H1 (cell line): ENCODE results near the gene AXIN2. TPM values are rescaled to one million over a fixed set of nuclear protein-coding genes. Genes with fewer than 3 reads are reported as not detected.

Experiments used
- CTCF ChIA-PET: fragments of 300-600 bp; sonication (Branson Sonifier 250); formaldehyde crosslinking; loops from one replicate; lab custom pipeline; 2021; ENCODE audit not compliant: partially characterized antibody; lab: Charles Lee
- POLR2A ChIA-PET: fragments of 300-600 bp; sonication (Branson Sonifier 250); formaldehyde crosslinking; loops from one replicate; lab custom pipeline; 2021; ENCODE audit warnings: inconsistent platforms; ENCODE audit not compliant: partially characterized antibody; lab: Charles Lee
- DNase-seq, 2 experiments: peaks; one replicate each; pipeline versions ENCODE4 v3.0.0 to v3.0.0-alpha.2; 2010 to 2022; ENCODE audit warnings: low spot score in 2 of 2, low read depth in 1 of 2, mixed read lengths in 1 of 2
- FAIRE-seq: peaks from 2 replicates; lab custom pipeline; 2011; peaks lifted over from hg19 to GRCh38; lab: Jason Lieb, UNC
- H2AFZ ChIP-seq: 2 replicates; pipeline ENCODE4 v1.8.1; 2012; ENCODE audit warnings: low read length, inconsistent platforms
- H2AK5ac ChIP-seq: 2 replicates; pipeline ENCODE4 v1.6.1; 2013; ENCODE audit warnings: low read depth, low read length
- H2BK120ac ChIP-seq: replicated peaks from 2 replicates; pipeline ENCODE3; 2013; ENCODE audit warnings: low read depth, low read length, inconsistent platforms
- H2BK12ac ChIP-seq: 2 replicates; pipeline ENCODE4 v1.6.1; 2013; ENCODE audit warnings: low read depth, low read length
- H2BK15ac ChIP-seq: 2 replicates; pipeline ENCODE4 v1.6.1; 2013; ENCODE audit warnings: low read length
- H2BK20ac ChIP-seq: 2 replicates; pipeline ENCODE4 v1.6.1; 2013; ENCODE audit warnings: low read length
- H2BK5ac ChIP-seq: 2 replicates; pipeline ENCODE4 v1.6.1; 2013; ENCODE audit warnings: low read depth, low read length
- H3K14ac ChIP-seq: 2 replicates; pipeline ENCODE4 v1.6.1; 2013; ENCODE audit warnings: inconsistent platforms; ENCODE audit not compliant: insufficient read length
- H3K18ac ChIP-seq: 2 replicates; pipeline ENCODE4 v1.6.1; 2013; ENCODE audit warnings: low read length; ENCODE audit errors: extremely low read depth
- H3K23ac ChIP-seq: 2 replicates; pipeline ENCODE4 v1.6.1; 2013; ENCODE audit warnings: inconsistent platforms; ENCODE audit not compliant: insufficient read length
- H3K23me2 ChIP-seq: 2 replicates; pipeline ENCODE4 v1.6.1; 2013; ENCODE audit warnings: low read depth, low read length
- H3K27ac ChIP-seq: 2 replicates; pipeline ENCODE4 v1.6.1; 2011; ENCODE audit warnings: low read depth, low read length, inconsistent platforms
- H3K27me3 ChIP-seq, 4 experiments: replicated peaks in 1 of 4; 1 replicate in 1 of 4; 2 replicates in 3 of 4; pipeline versions ENCODE4 v1.6.1 to v1.8.1; 2011 to 2013; ENCODE audit warnings: low read length in 3 of 4, mild to moderate bottlenecking in 3 of 4, inconsistent platforms in 2 of 4, mixed read lengths in 2 of 4, moderate library complexity in 1 of 4; ENCODE audit not compliant: control insufficient read depth in 3 of 4, insufficient read depth in 3 of 4; ENCODE audit errors: extremely low read depth in 1 of 4
- H3K36me3 ChIP-seq, 4 experiments: 2 replicates each; pipeline versions ENCODE4 v1.6.1 to v1.8.1; 2011 to 2013; ENCODE audit warnings: mild to moderate bottlenecking in 4 of 4, low read length in 3 of 4, moderate library complexity in 2 of 4, control low read depth in 1 of 4, inconsistent platforms in 1 of 4; ENCODE audit not compliant: insufficient read depth in 4 of 4, control insufficient read depth in 2 of 4
- H3K4ac ChIP-seq: replicated peaks from 2 replicates; pipeline ENCODE3; 2013; ENCODE audit warnings: low read length, low read depth, mixed read lengths, inconsistent platforms; ENCODE audit not compliant: insufficient read length
- H3K4me1 ChIP-seq, 4 experiments: replicated peaks in 1 of 4; 1 replicate in 1 of 4; 2 replicates in 3 of 4; pipeline versions ENCODE4 v1.6.1 to v1.8.1; 2011 to 2013; ENCODE audit warnings: low read length in 3 of 4, inconsistent platforms in 2 of 4, mixed read lengths in 1 of 4; ENCODE audit not compliant: insufficient read depth in 4 of 4, control insufficient read depth in 3 of 4
- H3K4me2 ChIP-seq, 2 experiments: 2 replicates each; pipeline versions ENCODE4 v1.6.1 to v1.8.1; 2011 to 2013; ENCODE audit warnings: low read depth in 2 of 2, low read length in 2 of 2, control low read depth in 1 of 2, inconsistent platforms in 1 of 2, mild to moderate bottlenecking in 1 of 2; ENCODE audit not compliant: insufficient read depth in 1 of 2
- H3K4me3 ChIP-seq, 4 experiments: fragments of 200-600, 300-600 bp in 1 of 4; sonication (generic), shearing (Covaris generic), sonication (Bioruptor Twin) in 1 of 4; 2 replicates each; pipeline versions ENCODE4 v1.5.1 to v1.8.1; 2011 to 2016; ENCODE audit warnings: low read length in 4 of 4, low read depth in 3 of 4, control low read depth in 2 of 4, inconsistent platforms in 2 of 4, mild to moderate bottlenecking in 2 of 4, mixed read lengths in 1 of 4, moderate library complexity in 1 of 4; ENCODE audit not compliant: insufficient read depth in 2 of 4; ENCODE audit errors: extremely low read depth in 1 of 4
- H3K56ac ChIP-seq: replicated peaks from 2 replicates; pipeline ENCODE3; 2013; ENCODE audit warnings: low read depth, mild to moderate bottlenecking, mixed read lengths, low read length, inconsistent platforms; ENCODE audit not compliant: insufficient read length
- H3K79me1 ChIP-seq: 2 replicates; pipeline ENCODE4 v1.6.1; 2013; ENCODE audit warnings: low read depth, low read length, control low read depth
- H3K79me2 ChIP-seq, 2 experiments: 2 replicates each; pipeline versions ENCODE4 v1.6.1 to v1.8.1; 2012 to 2013; ENCODE audit warnings: low read length in 2 of 2, mild to moderate bottlenecking in 2 of 2, inconsistent platforms in 1 of 2; ENCODE audit not compliant: insufficient read depth in 2 of 2, control insufficient read depth in 1 of 2
- H3K9ac ChIP-seq, 4 experiments: replicated peaks in 1 of 4; 1 replicate in 1 of 4; 2 replicates in 3 of 4; pipeline versions ENCODE4 v1.6.1 to v1.8.1; 2011 to 2013; ENCODE audit warnings: low read depth in 3 of 4, low read length in 3 of 4, control low read depth in 2 of 4, mild to moderate bottlenecking in 2 of 4, moderate library complexity in 2 of 4, inconsistent platforms in 1 of 4; ENCODE audit errors: extremely low read depth in 1 of 4
- H3K9me3 ChIP-seq, 2 experiments: 2 replicates each; pipeline versions ENCODE4 v1.6.1 to v1.8.1; 2012 to 2013; ENCODE audit warnings: mild to moderate bottlenecking in 2 of 2, moderate library complexity in 2 of 2, control low read depth in 1 of 2, inconsistent platforms in 1 of 2, low read depth in 1 of 2, low read length in 1 of 2, mixed read lengths in 1 of 2; ENCODE audit not compliant: insufficient read depth in 2 of 2
- H4K20me1 ChIP-seq, 2 experiments: replicated peaks in 1 of 2; 2 replicates each; pipeline versions ENCODE3 to v1.8.1; 2011 to 2013; ENCODE audit warnings: inconsistent platforms in 2 of 2, low read length in 2 of 2, mild to moderate bottlenecking in 1 of 2; ENCODE audit not compliant: insufficient read depth in 2 of 2, control insufficient read depth in 1 of 2
- H4K5ac ChIP-seq: 2 replicates; pipeline ENCODE4 v1.6.1; 2013; ENCODE audit warnings: low read length, low read depth, mixed read lengths, inconsistent platforms; ENCODE audit not compliant: insufficient read length
- H4K8ac ChIP-seq: 2 replicates; pipeline ENCODE4 v1.8.0; 2013; ENCODE audit warnings: mild to moderate bottlenecking, moderate library complexity, low read length, inconsistent platforms; ENCODE audit not compliant: insufficient read depth; ENCODE audit errors: extremely low read depth
- H4K91ac ChIP-seq: replicated peaks from 2 replicates; pipeline ENCODE3; 2013; ENCODE audit warnings: low read length, mixed read lengths, inconsistent platforms; ENCODE audit not compliant: insufficient read length
- BACH1 ChIP-seq: IDR thresholded peaks from 2 replicates; pipeline ENCODE4 v1.6.1; 2012; ENCODE audit warnings: low read length, improper control_type of control experiment
- CHD1 ChIP-seq: IDR thresholded peaks from 2 replicates; pipeline ENCODE4 v1.6.1; 2012; ENCODE audit warnings: low read depth, low read length, improper control_type of control experiment
- EZH2 ChIP-seq: fragments of 200-600 bp; sonication (generic); IDR thresholded peaks from 2 replicates; pipeline ENCODE4 v1.7.1; 2012; ENCODE audit warnings: low read depth, mild to moderate bottlenecking, moderate library complexity, low read length, inconsistent platforms; ENCODE audit not compliant: severe bottlenecking
- HDAC2 ChIP-seq, 2 experiments: fragments of 300-600 bp in 1 of 2; sonication (generic) in 1 of 2; IDR thresholded peaks; 2 replicates each; pipeline ENCODE4 v1.6.1; 2011 to 2012; ENCODE audit warnings: low read depth in 2 of 2, low read length in 2 of 2, mild to moderate bottlenecking in 2 of 2, moderate library complexity in 2 of 2, borderline replicate concordance in 1 of 2, inconsistent platforms in 1 of 2
- JUN ChIP-seq: IDR thresholded peaks from 2 replicates; pipeline ENCODE4 v1.6.1; 2011; ENCODE audit warnings: low read depth, mild to moderate bottlenecking, improper control_type of control experiment, low read length
- KDM4A ChIP-seq: IDR thresholded peaks from one replicate; pipeline ENCODE4 v1.7.1; 2012; ENCODE audit warnings: low read depth, mild to moderate bottlenecking, moderate library complexity, low read length, inconsistent platforms; ENCODE audit not compliant: severe bottlenecking
- MAFK ChIP-seq: IDR thresholded peaks from 2 replicates; pipeline ENCODE4 v1.6.1; 2012; ENCODE audit warnings: low read depth, mild to moderate bottlenecking, improper control_type of control experiment, low read length
- MAX ChIP-seq: IDR thresholded peaks from 2 replicates; pipeline ENCODE4 v1.6.1; 2012; ENCODE audit warnings: inconsistent platforms
- SP4 ChIP-seq: IDR thresholded peaks from 2 replicates; pipeline ENCODE4 v1.6.1; 2012; ENCODE audit warnings: low read length, inconsistent platforms
- SRF ChIP-seq: IDR thresholded peaks from 2 replicates; pipeline ENCODE4 v1.6.1; 2011; ENCODE audit warnings: mild to moderate bottlenecking, low read depth, low read length, moderate library complexity
- WGBS, 2 experiments: shearing (Covaris generic) in 1 of 2; methylation state at CpG; one replicate each; pipeline versions ENCODE4 v1.1.6 to v1.1.7; 2013 to 2015; ENCODE audit warnings: low lambda C conversion rate in 2 of 2, mixed read lengths in 2 of 2, inconsistent platforms in 1 of 2, low coverage in 1 of 2, missing lambda C conversion rate in 1 of 2; ENCODE audit not compliant: insufficient replicate concordance in 2 of 2, insufficient coverage in 1 of 2, insufficient read length in 1 of 2; ENCODE audit errors: extremely low coverage in 1 of 2, missing lambda C conversion rate in 1 of 2; 5-methylcytosine and 5-hydroxymethylcytosine counted together
- polyA plus RNA-seq, 7 experiments: library from polyadenylated mRNA; depleted of rRNA in 3 of 7; stranded (reverse) in 5 of 7; unstranded in 2 of 7; fragments of >200 nt in 5 of 7; fragments of 200-250 nt in 2 of 7; gene quantifications; 1 replicate in 5 of 7; 2 replicates in 1 of 7; 4 replicates in 1 of 7; pipeline versions ENCODE4 v1.2.1 to v1.2.3, GENCODE V29; 2011 to 2013; ENCODE audit warnings: missing spikeins in 2 of 7, mixed read lengths in 2 of 7
- total RNA-seq: library from RNA; stranded (reverse); fragmentation: NEBNext Ultra II Directional; extraction: Animal tissue kit (Norgen Biotek cat#: 25700); gene quantifications from 2 replicates; pipeline ENCODE4 v1.2.1, GENCODE V29; 2021
- TF ChIP-seq, protein P1 (sequence below): IDR thresholded peaks from 2 replicates; pipeline ENCODE4 v1.6.1; 2012; ENCODE audit warnings: inconsistent platforms

The AXIN2 gene
- total and polyA plus RNA-seq, 2 of the 8 experiments (the other 6 are each of a cell fraction or from before 2014, with no cell fraction given), result 17.7 to 33.4 TPM

DNA sequence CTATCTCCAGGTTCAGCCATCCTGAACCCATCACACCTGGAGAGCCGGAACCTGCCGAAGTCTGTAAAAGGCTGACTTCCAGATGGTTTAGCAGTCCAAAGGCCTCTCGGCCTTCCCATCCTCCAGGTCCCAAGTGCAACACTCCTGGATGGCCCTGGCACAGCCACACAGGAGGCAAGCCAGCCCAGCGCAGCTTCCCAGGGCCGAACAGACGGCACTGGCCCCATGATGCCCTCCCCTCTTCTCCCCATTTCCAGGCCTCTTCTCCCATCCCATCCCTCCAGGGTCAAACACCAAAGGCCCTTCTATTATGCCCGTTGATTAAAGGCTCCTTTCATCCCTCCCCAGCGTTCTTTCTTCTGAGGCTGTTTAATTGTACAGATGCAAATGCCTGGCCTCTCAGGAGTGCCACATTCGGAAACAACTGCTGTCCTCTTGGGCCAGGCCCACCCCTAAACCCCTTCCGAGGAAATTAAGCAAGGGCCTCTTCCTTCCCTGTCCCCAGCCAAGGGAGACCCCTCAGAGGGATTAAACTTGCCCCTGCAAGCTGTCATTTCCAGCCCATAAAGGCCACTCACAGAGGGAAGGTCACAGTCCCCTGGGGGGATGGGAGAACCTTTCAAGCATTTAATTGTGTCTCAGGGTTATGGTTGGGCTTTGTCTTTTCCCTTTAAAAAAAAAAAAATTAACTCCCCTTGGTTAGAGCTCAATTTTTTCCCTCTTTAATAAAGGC is 30.8 kb downstream of the AXIN2 start:
- H2BK12ac ChIP-seq, result peak overlapping the region; percentile 50; the same call in 1 of the 2 replicates
- H3K27me3 ChIP-seq, result no peaks in the 10 kb centered on the region
- no peak overlapping the region for H3K18ac ChIP-seq
- FAIRE-seq (no peak), DNase-seq (no peak)
- ChIA-PET CTCF (interaction anchor here (1.0 to 2.9 kb wide), 4 partner anchors 13 to 217 kb away, joined by 3 to 11 read pairs (median 6); no protein-coding TSS in a partner anchor), POLR2A (interaction anchor here (0.6 to 2.6 kb wide), 9 partner anchors 9 to 396 kb away, joined by 3 to 9 read pairs (median 7); no protein-coding TSS in a partner anchor)
- H2BK5ac ChIP-seq, result peak overlapping the region; percentile 60; the same call in 1 of the 2 replicates
- H3K23me2 ChIP-seq, result no peaks in the 10 kb centered on the region
- H3K14ac ChIP-seq, result no peak overlapping the region
- H3K4me2 ChIP-seq, result peak overlapping the region; percentile 29 to 65; a peak in 1 of 4 replicates
- no peaks in the 10 kb centered on the region for H3K79me2 ChIP-seq
- H2AK5ac ChIP-seq, result 0 out of 2 replicates have a peak overlapping the region, but pooled peaks have one; percentile 33
- no peak overlapping the region for H3K4ac ChIP-seq
- H4K91ac ChIP-seq, result no peak overlapping the region
- H3K79me1 ChIP-seq, result peaks cover 5% of the 10 kb centered on the region
- no peak overlapping the region for H2AFZ ChIP-seq
- H3K56ac ChIP-seq, result no peak overlapping the region
- H3K9me3 ChIP-seq, result no peaks in the 10 kb centered on the region
- H2BK20ac ChIP-seq, result no peak overlapping the region
- peaks cover 6 to 22% (median 17%) of the 10 kb centered on the region in 4 experiments for H3K4me1 ChIP-seq
- no peak overlapping the region for H3K9ac ChIP-seq
- no peak overlapping the region for H3K27ac ChIP-seq
- no peak overlapping the region; a peak in 1 of 8 replicates for H3K4me3 ChIP-seq
- no peak overlapping the region for H4K8ac ChIP-seq
- H2BK15ac ChIP-seq, result no peak overlapping the region
- no peak overlapping the region for H2BK120ac ChIP-seq
- peaks cover 0 to 4% of the 10 kb centered on the region in 2 experiments for H4K20me1 ChIP-seq
- H4K5ac ChIP-seq, result no peak overlapping the region
- peaks cover 16 to 72% (median 33%) of the 10 kb centered on the region in 4 experiments for H3K36me3 ChIP-seq
- no peak overlapping the region for H3K23ac ChIP-seq
- WGBS, 2 experiments, result 88% methylated on average over 9 of the region's 10 CpGs; no CpG with 5 or more reads in 1 of the 2 experiments
- no peak for TF ChIP-seq MAFK
- TF ChIP-seq, protein P1, sequence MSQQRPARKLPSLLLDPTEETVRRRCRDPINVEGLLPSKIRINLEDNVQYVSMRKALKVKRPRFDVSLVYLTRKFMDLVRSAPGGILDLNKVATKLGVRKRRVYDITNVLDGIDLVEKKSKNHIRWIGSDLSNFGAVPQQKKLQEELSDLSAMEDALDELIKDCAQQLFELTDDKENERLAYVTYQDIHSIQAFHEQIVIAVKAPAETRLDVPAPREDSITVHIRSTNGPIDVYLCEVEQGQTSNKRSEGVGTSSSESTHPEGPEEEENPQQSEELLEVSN, result no peak
- no peak for TF ChIP-seq SRF
- no peak for TF ChIP-seq HDAC2 (IDR thresholded peaks at IDR 0.05; ENCODE audit: borderline replicate concordance in 1 of 2, low read depth in 2 of 2, low read length in 2 of 2)
- TF ChIP-seq KDM4A, result no peak
- TF ChIP-seq SP4, result no peak
- no peak for TF ChIP-seq BACH1
- TF ChIP-seq EZH2, result no peak
- TF ChIP-seq MAX, result no peak
- TF ChIP-seq JUN, result no peak
- TF ChIP-seq CHD1, result no peak
